NCI-H187 (cell line): ENCODE data around the gene CCNG1.

Experiments
- DNase-seq, 2 experiments: peaks; one replicate each; lab custom pipeline; 2025; lab: John Stamatoyannopoulos, UW

CCNG1 gene

GRCh38 chr5:163489745-163490075 lies 52.3 kb downstream of the CCNG1 start:
- no peak for DNase-seq
